ENCODE measurements around the gene LRRC47.

DNA sequence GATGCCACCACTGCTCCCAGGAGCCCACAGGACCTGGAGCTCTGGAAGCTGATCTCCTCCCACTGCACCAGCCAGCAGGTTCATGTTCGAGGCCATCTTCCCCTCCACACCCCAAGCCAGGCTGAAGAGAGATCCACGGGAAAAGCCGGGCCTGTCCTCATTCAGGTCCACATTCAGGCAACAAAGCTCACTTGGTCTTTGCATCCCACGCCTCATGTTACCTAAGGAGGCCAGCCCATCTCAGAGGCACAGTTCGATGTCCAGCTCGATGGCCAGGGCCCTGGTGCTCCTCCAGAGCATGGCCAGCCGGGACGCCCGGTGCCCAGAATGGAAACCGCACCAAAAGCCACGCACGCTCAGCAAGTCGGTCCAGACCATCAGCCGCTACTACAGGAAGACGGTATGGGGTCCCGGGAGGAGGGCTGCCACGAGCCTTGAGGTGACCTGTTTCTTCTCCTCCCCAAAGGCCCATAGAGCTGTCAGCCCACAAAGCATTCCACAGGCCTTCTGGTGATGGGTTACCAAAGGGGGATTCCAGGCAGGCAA is 43.8 kb downstream of the LRRC47 start, which contains the start of gene CCDC27:
- TF ChIP-seq, protein P1, sequence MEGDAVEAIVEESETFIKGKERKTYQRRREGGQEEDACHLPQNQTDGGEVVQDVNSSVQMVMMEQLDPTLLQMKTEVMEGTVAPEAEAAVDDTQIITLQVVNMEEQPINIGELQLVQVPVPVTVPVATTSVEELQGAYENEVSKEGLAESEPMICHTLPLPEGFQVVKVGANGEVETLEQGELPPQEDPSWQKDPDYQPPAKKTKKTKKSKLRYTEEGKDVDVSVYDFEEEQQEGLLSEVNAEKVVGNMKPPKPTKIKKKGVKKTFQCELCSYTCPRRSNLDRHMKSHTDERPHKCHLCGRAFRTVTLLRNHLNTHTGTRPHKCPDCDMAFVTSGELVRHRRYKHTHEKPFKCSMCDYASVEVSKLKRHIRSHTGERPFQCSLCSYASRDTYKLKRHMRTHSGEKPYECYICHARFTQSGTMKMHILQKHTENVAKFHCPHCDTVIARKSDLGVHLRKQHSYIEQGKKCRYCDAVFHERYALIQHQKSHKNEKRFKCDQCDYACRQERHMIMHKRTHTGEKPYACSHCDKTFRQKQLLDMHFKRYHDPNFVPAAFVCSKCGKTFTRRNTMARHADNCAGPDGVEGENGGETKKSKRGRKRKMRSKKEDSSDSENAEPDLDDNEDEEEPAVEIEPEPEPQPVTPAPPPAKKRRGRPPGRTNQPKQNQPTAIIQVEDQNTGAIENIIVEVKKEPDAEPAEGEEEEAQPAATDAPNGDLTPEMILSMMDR (IDR thresholded peaks at IDR 0.05) = no peak
- no peak for TF ChIP-seq FOXM1 (IDR thresholded peaks at IDR 0.05; ENCODE audit: low read depth)
- TF ChIP-seq TAF1 (IDR thresholded peaks at IDR 0.05; ENCODE audit: borderline replicate concordance, low read depth, low read length) = no peak
- no peak for TF ChIP-seq GATA2 (CRISPR knock-in tag; IDR thresholded peaks at IDR 0.05)
- TF ChIP-seq YY1 (IDR thresholded peaks at IDR 0.05; ENCODE audit: low read depth) = no peak
- TF ChIP-seq TCF12 (IDR thresholded peaks at IDR 0.05) = no peak
- no peak for TF ChIP-seq MAX (IDR thresholded peaks at IDR 0.05; ENCODE audit: low read depth)
- TF ChIP-seq, protein P2, sequence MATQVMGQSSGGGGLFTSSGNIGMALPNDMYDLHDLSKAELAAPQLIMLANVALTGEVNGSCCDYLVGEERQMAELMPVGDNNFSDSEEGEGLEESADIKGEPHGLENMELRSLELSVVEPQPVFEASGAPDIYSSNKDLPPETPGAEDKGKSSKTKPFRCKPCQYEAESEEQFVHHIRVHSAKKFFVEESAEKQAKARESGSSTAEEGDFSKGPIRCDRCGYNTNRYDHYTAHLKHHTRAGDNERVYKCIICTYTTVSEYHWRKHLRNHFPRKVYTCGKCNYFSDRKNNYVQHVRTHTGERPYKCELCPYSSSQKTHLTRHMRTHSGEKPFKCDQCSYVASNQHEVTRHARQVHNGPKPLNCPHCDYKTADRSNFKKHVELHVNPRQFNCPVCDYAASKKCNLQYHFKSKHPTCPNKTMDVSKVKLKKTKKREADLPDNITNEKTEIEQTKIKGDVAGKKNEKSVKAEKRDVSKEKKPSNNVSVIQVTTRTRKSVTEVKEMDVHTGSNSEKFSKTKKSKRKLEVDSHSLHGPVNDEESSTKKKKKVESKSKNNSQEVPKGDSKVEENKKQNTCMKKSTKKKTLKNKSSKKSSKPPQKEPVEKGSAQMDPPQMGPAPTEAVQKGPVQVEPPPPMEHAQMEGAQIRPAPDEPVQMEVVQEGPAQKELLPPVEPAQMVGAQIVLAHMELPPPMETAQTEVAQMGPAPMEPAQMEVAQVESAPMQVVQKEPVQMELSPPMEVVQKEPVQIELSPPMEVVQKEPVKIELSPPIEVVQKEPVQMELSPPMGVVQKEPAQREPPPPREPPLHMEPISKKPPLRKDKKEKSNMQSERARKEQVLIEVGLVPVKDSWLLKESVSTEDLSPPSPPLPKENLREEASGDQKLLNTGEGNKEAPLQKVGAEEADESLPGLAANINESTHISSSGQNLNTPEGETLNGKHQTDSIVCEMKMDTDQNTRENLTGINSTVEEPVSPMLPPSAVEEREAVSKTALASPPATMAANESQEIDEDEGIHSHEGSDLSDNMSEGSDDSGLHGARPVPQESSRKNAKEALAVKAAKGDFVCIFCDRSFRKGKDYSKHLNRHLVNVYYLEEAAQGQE (IDR thresholded peaks at IDR 0.05; ENCODE audit: low read depth, low read length) = no peak
- TF ChIP-seq, protein P3, sequence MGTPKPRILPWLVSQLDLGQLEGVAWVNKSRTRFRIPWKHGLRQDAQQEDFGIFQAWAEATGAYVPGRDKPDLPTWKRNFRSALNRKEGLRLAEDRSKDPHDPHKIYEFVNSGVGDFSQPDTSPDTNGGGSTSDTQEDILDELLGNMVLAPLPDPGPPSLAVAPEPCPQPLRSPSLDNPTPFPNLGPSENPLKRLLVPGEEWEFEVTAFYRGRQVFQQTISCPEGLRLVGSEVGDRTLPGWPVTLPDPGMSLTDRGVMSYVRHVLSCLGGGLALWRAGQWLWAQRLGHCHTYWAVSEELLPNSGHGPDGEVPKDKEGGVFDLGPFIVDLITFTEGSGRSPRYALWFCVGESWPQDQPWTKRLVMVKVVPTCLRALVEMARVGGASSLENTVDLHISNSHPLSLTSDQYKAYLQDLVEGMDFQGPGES (IDR thresholded peaks at IDR 0.05; ENCODE audit: low read depth, low read length) = no peak

Measured in SK-N-SH (cell line).